Measurements from ENCODE around the gene GPR137B. TPM values are rescaled to one million over a fixed set of nuclear protein-coding genes. Genes with fewer than 3 reads are reported as not detected.

GPR137B gene
- total and polyA plus RNA-seq, 2 of the 13 experiments (the other 11 are each of a cell fraction or from before 2014, with no cell fraction given): 0.31 to 0.41 TPM

DNA sequence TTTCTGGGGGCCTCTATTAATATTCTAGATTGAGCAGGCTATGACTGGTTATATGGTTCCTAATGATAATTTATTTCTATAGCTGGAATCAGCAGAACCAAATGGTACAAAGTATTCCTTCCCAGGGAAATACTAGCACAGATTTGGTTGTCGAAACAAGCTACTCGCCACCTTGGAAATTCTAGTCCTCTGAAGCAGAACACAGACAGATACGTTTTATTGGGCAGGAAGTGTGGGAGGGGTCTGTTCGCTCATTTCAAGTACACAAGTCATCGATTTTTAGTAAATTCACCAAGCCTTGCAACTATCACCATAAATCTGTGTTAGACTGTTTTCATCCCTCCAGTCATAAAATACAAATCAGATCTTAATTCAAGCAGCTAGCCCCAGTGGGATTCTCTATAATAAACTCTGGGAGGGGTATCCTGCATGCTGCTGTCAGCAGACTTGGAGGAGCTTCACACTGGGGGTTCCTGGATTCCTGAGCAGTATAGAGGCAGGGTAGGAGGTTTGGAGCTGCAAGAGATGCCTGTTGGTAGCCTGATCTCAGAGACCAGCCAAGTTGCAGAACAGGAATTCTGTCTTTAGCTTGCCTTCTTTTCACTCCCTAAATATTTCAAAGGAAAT, 9.8 kb upstream of the GPR137B start (continued):
- TF ChIP-seq, protein P1, sequence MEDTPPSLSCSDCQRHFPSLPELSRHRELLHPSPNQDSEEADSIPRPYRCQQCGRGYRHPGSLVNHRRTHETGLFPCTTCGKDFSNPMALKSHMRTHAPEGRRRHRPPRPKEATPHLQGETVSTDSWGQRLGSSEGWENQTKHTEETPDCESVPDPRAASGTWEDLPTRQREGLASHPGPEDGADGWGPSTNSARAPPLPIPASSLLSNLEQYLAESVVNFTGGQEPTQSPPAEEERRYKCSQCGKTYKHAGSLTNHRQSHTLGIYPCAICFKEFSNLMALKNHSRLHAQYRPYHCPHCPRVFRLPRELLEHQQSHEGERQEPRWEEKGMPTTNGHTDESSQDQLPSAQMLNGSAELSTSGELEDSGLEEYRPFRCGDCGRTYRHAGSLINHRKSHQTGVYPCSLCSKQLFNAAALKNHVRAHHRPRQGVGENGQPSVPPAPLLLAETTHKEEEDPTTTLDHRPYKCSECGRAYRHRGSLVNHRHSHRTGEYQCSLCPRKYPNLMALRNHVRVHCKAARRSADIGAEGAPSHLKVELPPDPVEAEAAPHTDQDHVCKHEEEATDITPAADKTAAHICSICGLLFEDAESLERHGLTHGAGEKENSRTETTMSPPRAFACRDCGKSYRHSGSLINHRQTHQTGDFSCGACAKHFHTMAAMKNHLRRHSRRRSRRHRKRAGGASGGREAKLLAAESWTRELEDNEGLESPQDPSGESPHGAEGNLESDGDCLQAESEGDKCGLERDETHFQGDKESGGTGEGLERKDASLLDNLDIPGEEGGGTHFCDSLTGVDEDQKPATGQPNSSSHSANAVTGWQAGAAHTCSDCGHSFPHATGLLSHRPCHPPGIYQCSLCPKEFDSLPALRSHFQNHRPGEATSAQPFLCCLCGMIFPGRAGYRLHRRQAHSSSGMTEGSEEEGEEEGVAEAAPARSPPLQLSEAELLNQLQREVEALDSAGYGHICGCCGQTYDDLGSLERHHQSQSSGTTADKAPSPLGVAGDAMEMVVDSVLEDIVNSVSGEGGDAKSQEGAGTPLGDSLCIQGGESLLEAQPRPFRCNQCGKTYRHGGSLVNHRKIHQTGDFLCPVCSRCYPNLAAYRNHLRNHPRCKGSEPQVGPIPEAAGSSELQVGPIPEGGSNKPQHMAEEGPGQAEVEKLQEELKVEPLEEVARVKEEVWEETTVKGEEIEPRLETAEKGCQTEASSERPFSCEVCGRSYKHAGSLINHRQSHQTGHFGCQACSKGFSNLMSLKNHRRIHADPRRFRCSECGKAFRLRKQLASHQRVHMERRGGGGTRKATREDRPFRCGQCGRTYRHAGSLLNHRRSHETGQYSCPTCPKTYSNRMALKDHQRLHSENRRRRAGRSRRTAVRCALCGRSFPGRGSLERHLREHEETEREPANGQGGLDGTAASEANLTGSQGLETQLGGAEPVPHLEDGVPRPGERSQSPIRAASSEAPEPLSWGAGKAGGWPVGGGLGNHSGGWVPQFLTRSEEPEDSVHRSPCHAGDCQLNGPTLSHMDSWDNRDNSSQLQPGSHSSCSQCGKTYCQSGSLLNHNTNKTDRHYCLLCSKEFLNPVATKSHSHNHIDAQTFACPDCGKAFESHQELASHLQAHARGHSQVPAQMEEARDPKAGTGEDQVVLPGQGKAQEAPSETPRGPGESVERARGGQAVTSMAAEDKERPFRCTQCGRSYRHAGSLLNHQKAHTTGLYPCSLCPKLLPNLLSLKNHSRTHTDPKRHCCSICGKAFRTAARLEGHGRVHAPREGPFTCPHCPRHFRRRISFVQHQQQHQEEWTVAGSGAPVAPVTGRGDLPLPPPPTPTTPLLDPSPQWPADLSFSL (CRISPR knock-in tag; IDR thresholded peaks at IDR 0.05): no peak

DNA sequence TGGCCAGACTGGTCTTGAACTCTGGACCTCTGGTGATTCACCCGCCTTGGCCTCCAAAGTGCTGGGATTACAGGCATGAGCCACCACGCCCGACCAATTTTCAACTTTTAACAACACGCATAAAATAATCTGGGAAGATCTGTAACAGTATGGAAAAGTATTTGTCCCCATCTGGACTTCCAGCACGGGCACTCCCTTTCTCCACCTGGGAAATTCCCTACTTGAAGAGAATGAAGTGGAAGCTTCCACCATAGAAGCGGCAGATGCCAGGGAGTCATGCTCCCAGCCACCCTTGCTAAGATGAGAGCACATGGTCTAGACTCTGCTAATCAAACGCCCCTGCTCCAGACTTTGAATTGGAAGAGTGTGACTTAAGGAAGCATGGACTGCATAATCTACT, 9.0 kb upstream of the GPR137B start:
- ChIA-PET CTCF (ENCODE audit: low intra/inter-chr PET ratio, low total read pairs) (no interaction called here), POLR2A (no interaction called here)
- H4K20me1 ChIP-seq (ENCODE audit: insufficient read depth, low read length): no peaks in the 10 kb centered on the region
- H3K36me3 ChIP-seq (replicated peaks in 1 of 2; ENCODE audit: control insufficient read depth in 1 of 2, insufficient read depth in 2 of 2, low read length in 2 of 2): no peaks in the 10 kb centered on the region
- BruUV-seq (replicated peaks): no TSS peak
- in situ Hi-C loops (cut with HindIII; ENCODE audit: extremely low pct_ligation_motif_present, low pct_unique_long_range_greater_than_20kb) (no loop called here), intact Hi-C loops (cut with micrococcal nuclease; ENCODE audit: unreplicated experiment) (no loop called here)
- H3K4me1 ChIP-seq (ENCODE audit: insufficient read depth, low read length): peaks cover 7% of the 10 kb centered on the region; the same call in 1 of the 2 replicates
- ATAC-seq (no peak), DNase-seq (ENCODE audit: low spot score) (no peak), FAIRE-seq (no peak)
- H3K27ac ChIP-seq (ENCODE audit: extremely low read length, insufficient read depth, low read length): no peak overlapping the region
- no peak overlapping the region for H2AFZ ChIP-seq (ENCODE audit: low read length)
- H3K9me3 ChIP-seq (ENCODE audit: low read length): no peaks in the 10 kb centered on the region
- no peak overlapping the region for H3K4me3 ChIP-seq (replicated peaks in 1 of 3; ENCODE audit: insufficient read depth in 1 of 3, low read depth in 2 of 3, low read length in 3 of 3)
- no peak overlapping the region for H3K4me2 ChIP-seq (ENCODE audit: low read depth, low read length)
- no peaks in the 10 kb centered on the region for H3K79me2 ChIP-seq (ENCODE audit: insufficient read depth, low read length)
- no peak overlapping the region for H3K9ac ChIP-seq (ENCODE audit: insufficient read depth, low read depth, low read length)
- 32% methylated on average over 7 of the region's 7 CpGs for WGBS (ENCODE audit: low lambda C conversion rate)
- peaks cover 0 to 4% of the 10 kb centered on the region in 2 experiments; a peak in 3 of 5 replicates for H3K27me3 ChIP-seq (ENCODE audit: control insufficient read depth in 1 of 2, insufficient read depth in 2 of 2, low read length in 2 of 2)
- TF ChIP-seq, protein P2, sequence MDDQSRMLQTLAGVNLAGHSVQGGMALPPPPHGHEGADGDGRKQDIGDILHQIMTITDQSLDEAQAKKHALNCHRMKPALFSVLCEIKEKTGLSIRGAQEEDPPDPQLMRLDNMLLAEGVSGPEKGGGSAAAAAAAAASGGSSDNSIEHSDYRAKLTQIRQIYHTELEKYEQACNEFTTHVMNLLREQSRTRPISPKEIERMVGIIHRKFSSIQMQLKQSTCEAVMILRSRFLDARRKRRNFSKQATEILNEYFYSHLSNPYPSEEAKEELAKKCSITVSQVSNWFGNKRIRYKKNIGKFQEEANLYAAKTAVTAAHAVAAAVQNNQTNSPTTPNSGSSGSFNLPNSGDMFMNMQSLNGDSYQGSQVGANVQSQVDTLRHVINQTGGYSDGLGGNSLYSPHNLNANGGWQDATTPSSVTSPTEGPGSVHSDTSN (CRISPR knock-in tag; IDR thresholded peaks at IDR 0.05; ENCODE audit: borderline replicate concordance): no peak
- TF ChIP-seq, protein P3, sequence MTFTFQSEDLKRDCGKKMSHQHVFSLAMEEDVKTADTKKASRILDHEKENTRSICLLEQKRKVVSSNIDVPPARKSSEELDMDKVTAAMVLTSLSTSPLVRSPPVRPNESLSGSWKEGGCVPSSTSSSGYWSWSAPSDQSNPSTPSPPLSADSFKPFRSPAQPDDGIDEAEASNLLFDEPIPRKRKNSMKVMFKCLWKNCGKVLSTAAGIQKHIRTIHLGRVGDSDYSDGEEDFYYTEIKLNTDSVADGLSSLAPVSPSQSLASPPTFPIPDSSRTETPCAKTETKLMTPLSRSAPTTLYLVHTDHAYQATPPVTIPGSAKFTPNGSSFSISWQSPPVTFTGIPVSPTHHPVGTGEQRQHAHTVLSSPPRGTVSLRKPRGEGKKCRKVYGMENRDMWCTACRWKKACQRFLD (CRISPR knock-in tag; IDR thresholded peaks at IDR 0.05; ENCODE audit: borderline replicate concordance): no peak
- no peak for TF ChIP-seq HOXA7 (CRISPR knock-in tag; IDR thresholded peaks at IDR 0.05)
- TF ChIP-seq, protein P4, sequence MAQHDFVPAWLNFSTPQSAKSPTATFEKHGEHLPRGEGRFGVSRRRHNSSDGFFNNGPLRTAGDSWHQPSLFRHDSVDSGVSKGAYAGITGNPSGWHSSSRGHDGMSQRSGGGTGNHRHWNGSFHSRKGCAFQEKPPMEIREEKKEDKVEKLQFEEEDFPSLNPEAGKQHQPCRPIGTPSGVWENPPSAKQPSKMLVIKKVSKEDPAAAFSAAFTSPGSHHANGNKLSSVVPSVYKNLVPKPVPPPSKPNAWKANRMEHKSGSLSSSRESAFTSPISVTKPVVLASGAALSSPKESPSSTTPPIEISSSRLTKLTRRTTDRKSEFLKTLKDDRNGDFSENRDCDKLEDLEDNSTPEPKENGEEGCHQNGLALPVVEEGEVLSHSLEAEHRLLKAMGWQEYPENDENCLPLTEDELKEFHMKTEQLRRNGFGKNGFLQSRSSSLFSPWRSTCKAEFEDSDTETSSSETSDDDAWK (CRISPR knock-in tag; IDR thresholded peaks at IDR 0.05): no peak
- TF ChIP-seq ZKSCAN5 (CRISPR knock-in tag; IDR thresholded peaks at IDR 0.05): no peak
- TF ChIP-seq, protein P5, sequence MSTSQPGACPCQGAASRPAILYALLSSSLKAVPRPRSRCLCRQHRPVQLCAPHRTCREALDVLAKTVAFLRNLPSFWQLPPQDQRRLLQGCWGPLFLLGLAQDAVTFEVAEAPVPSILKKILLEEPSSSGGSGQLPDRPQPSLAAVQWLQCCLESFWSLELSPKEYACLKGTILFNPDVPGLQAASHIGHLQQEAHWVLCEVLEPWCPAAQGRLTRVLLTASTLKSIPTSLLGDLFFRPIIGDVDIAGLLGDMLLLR (CRISPR knock-in tag; IDR thresholded peaks at IDR 0.05): no peak
- no peak for TF ChIP-seq ZNF75D (CRISPR knock-in tag; IDR thresholded peaks at IDR 0.05; ENCODE audit: borderline replicate concordance)
- TF ChIP-seq RAD51 (IDR thresholded peaks at IDR 0.05; ENCODE audit: borderline replicate concordance): no peak
- TF ChIP-seq ZNF670 (CRISPR knock-in tag; IDR thresholded peaks at IDR 0.05; ENCODE audit: borderline replicate concordance): no peak
- TF ChIP-seq SUZ12 (IDR thresholded peaks at IDR 0.05; ENCODE audit: low read depth, low read length): no peak

Measured in HepG2 (cell line).